Liver (tissue), 3 donors: Measurements from ENCODE around the gene CYFIP1.

Source experiments
- ATF3 ChIP-seq: IDR thresholded peaks from 2 replicates; pipeline ENCODE4 v1.6.1; 2016; ENCODE audit warnings: antibody characterized with exemption
- CTCF ChIP-seq: fragments of 150-350 bp; IDR thresholded peaks from 2 replicates; pipeline ENCODE4 v1.5.1; 2017; ENCODE audit warnings: improper control_type of control experiment, low read depth, low read length; ENCODE audit not compliant: missing input control
- HNF4A ChIP-seq, 2 donors: conservative IDR thresholded peaks; 2 replicates each; pipeline ENCODE4 v1.6.1; 2016; ENCODE audit warnings: antibody characterized with exemption in 2 of 2, mild to moderate bottlenecking in 2 of 2
- HNF4G ChIP-seq: IDR thresholded peaks from 2 replicates; pipeline ENCODE4 v1.6.1; 2016; ENCODE audit warnings: antibody characterized with exemption
- JUND ChIP-seq, 2 donors: IDR thresholded peaks; 2 replicates each; pipeline ENCODE4 v1.6.1; 2016; ENCODE audit warnings: antibody characterized with exemption in 2 of 2
- MAX ChIP-seq: IDR thresholded peaks from 2 replicates; pipeline ENCODE4 v1.6.1; 2016; ENCODE audit warnings: antibody characterized with exemption
- RAD21 ChIP-seq, 2 donors: IDR thresholded peaks; 2 replicates each; pipeline ENCODE4 v1.6.1; 2016; ENCODE audit warnings: antibody characterized with exemption in 2 of 2, mild to moderate bottlenecking in 2 of 2
- REST ChIP-seq: IDR thresholded peaks from 2 replicates; pipeline ENCODE4 v1.6.1; 2016; ENCODE audit warnings: antibody characterized with exemption, mild to moderate bottlenecking
- SP1 ChIP-seq: IDR thresholded peaks from 2 replicates; pipeline ENCODE4 v1.6.1; 2018; ENCODE audit warnings: antibody characterized with exemption, mild to moderate bottlenecking
- TAF1 ChIP-seq: conservative IDR thresholded peaks from 2 replicates; pipeline ENCODE4 v1.6.1; 2016; ENCODE audit warnings: antibody characterized with exemption, mild to moderate bottlenecking
- YY1 ChIP-seq: IDR thresholded peaks from 2 replicates; pipeline ENCODE4 v1.6.1; 2016; ENCODE audit warnings: antibody characterized with exemption, mild to moderate bottlenecking
- ZBTB33 ChIP-seq: IDR thresholded peaks from 2 replicates; pipeline ENCODE4 v1.6.1; 2016; ENCODE audit warnings: antibody characterized with exemption
- donor health status: healthy.
- donor health status: healthy.

- TF ChIP-seq TAF1 (no peak), CTCF (no peak), JUND (IDR thresholded peaks at IDR 0.05) (no peak), REST (no peak), ATF3 (no peak), RAD21 (IDR thresholded peaks at IDR 0.05) (no peak), MAX (no peak), ZBTB33 (no peak), SP1 (no peak), HNF4G (no peak), HNF4A (conservative IDR thresholded peaks at IDR 0.05) (no peak), YY1 (no peak)
Measured at GRCh38 chr15:22917556-22917955, 62.6 kb downstream of the CYFIP1 start.
